ENCODE data around the gene CKMT1B. TPM values are rescaled to one million over a fixed set of nuclear protein-coding genes. Genes with fewer than 3 reads are reported as not detected.
A peak's percentile ranks its signal among the peaks of the same experiment; 100 is the strongest.
"Not testable (repeated sequence)": the region's sequence is repeated elsewhere in the genome, so short reads cannot be mapped to it uniquely, and the experiment has no call there.

The CKMT1B gene
- total RNA-seq, 3 donors from 2014 or later, result 105 to 242 (median 213) TPM

DNA sequence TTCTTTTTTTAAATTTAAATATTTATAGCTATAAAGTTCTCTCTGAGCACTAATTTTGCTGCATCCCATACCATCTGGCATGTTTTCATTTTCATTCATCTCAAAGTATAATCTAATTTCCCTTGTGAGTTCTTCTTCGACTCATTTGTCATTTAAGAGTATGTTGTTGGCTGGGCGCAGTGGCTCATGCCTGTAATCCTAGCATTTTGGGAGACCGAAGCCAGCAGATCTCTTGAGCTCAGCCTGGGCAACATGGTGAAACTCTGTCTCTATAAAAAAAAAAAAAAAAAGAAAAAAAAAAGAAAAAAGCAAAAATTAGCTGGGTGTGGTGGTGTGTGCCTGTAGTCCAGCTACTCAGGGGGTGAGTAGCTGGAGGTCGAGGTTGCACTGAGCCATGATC lies 41.6 kb upstream of the CKMT1B start:
- H3K4me1 ChIP-seq (ENCODE audit: low read depth), result no peaks in the 10 kb centered on the region
- no peaks in the 10 kb centered on the region for H3K9me3 ChIP-seq
- TF ChIP-seq, protein P1, sequence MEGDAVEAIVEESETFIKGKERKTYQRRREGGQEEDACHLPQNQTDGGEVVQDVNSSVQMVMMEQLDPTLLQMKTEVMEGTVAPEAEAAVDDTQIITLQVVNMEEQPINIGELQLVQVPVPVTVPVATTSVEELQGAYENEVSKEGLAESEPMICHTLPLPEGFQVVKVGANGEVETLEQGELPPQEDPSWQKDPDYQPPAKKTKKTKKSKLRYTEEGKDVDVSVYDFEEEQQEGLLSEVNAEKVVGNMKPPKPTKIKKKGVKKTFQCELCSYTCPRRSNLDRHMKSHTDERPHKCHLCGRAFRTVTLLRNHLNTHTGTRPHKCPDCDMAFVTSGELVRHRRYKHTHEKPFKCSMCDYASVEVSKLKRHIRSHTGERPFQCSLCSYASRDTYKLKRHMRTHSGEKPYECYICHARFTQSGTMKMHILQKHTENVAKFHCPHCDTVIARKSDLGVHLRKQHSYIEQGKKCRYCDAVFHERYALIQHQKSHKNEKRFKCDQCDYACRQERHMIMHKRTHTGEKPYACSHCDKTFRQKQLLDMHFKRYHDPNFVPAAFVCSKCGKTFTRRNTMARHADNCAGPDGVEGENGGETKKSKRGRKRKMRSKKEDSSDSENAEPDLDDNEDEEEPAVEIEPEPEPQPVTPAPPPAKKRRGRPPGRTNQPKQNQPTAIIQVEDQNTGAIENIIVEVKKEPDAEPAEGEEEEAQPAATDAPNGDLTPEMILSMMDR (IDR thresholded peaks at IDR 0.05), result no peak
- intact Hi-C loops (cut with DNase I, micrococcal nuclease), result no loop called here
- DNase-seq, result no peak
- H3K4me3 ChIP-seq, result no peak overlapping the region
- H3K36me3 ChIP-seq (ENCODE audit: low read depth), result no peaks in the 10 kb centered on the region
- ATAC-seq, result no peak

DNA sequence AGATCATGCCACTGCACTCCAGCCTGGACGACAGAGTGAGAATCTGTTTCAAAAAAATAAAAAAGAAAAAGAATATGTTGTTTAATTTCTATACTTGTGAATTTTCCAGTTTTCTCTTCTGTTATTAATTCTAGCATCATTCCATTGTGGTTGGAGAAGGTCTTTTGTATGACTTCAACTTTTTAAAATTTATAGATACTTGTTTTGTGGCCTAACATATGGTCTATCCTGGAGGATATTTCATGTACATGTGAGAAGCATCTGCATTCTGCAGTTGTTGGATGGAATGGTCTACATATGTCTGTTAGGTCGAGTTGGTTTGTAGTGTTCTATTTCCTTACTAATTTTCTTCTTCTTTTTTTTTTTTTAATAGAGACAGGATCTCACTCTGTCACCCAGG lies 40.8 kb upstream of the CKMT1B start:
- DNase-seq, result no peak

DNA sequence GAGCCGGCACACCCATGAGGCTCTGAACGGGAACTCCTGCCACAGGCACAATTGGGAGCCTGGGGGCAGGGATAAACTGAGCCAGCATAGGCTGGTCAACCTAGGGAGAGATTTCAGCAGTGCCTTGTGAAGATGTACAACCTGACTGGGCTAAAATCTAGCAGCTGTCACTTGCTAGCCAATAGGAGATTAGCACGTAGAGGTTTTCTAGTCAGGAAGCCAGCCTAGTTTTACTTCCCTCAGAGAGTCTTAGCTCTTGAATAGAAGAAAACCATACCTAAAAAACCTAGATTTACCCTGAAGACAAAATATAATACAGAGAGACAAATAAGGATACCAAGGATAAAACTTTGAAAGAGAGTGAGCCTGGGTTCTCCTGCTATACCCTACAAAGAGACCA lies 31.1 kb upstream of the CKMT1B start:
- H3K9me3 ChIP-seq; H3K36me3 ChIP-seq (ENCODE audit: low read depth); H3K4me1 ChIP-seq (ENCODE audit: low read depth); DNase-seq; H3K4me3 ChIP-seq; ATAC-seq; intact Hi-C loops (cut with DNase I, micrococcal nuclease): not testable (repeated sequence)

More for the DNA sequence above, 40.8 kb upstream of the CKMT1B start:
- intact Hi-C loops (cut with DNase I, micrococcal nuclease), result no loop called here
- no peak overlapping the region for H3K4me3 ChIP-seq
- no peaks in the 10 kb centered on the region for H3K9me3 ChIP-seq
- H3K4me1 ChIP-seq (ENCODE audit: low read depth), result no peaks in the 10 kb centered on the region
- no peak for ATAC-seq
- no peaks in the 10 kb centered on the region for H3K36me3 ChIP-seq (ENCODE audit: low read depth)
- TF ChIP-seq, protein P1 (IDR thresholded peaks at IDR 0.05), result no peak

DNA sequence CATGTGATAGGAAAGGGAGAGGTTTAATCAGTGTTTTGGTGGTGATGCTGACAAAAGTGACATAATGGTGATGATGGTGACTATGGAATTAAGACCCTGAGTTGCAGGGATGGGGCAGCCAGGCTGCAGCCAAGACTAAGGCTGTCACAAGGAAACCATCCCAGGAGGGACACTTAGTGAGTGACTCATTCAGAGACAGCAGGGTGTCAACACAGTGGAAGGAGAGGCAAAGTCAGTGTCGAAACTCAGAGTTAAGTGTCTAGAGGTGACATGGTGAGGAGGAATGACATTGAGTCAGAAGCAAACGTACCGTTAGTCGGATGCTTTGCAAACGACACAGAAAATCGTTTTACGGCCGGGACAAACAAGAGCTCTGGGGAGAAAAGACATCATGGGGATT lies 30.0 kb upstream of the CKMT1B start:
- ATAC-seq; H3K9me3 ChIP-seq; H3K4me1 ChIP-seq (ENCODE audit: low read depth); DNase-seq; H3K36me3 ChIP-seq (ENCODE audit: low read depth); intact Hi-C loops (cut with DNase I, micrococcal nuclease); H3K4me3 ChIP-seq: not testable (repeated sequence)

DNA sequence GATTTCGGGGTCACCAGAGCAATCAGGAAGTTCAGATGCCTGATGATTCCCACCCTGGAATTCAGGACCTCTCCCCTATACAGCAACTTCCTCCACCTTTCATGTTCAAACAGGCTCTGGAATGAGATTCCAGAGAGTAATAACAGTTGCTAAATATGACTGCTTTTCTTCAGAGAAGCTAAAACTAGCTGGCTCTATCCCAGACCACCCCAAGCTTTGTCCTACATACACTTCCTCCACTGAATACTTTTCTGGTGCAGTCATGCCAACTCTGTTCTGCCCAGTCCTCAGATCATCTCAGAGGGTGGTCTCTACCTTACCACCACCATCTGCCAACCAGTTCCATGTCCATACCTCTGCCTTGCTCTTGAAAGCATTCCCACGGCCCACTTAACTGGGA lies 27.2 kb upstream of the CKMT1B start:
- H3K36me3 ChIP-seq (ENCODE audit: low read depth); H3K9me3 ChIP-seq; H3K4me1 ChIP-seq (ENCODE audit: low read depth); H3K4me3 ChIP-seq; DNase-seq; intact Hi-C loops (cut with DNase I, micrococcal nuclease); ATAC-seq: not testable (repeated sequence)

DNA sequence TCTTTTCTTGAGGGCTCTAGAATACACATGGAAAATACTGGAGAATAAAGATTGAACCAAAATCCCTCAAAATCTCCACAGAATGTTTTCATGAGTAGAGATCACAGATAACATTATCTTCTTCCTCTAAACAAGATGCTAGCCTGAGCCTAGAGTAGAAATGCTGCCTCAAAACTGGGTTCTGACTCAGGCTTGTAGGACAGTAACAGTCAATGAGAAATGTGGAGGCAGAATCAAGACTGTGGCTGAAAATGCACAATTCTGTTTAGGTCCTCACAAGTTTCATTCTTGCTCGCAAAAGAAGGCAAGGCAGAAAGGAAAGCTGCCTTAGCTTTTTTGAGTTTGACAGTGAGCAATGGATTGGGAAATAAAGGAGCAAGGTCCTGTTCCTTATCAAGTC lies 19.2 kb upstream of the CKMT1B start:
- ATAC-seq; DNase-seq; H3K36me3 ChIP-seq (ENCODE audit: low read depth); H3K4me3 ChIP-seq; intact Hi-C loops (cut with DNase I, micrococcal nuclease); H3K4me1 ChIP-seq (ENCODE audit: low read depth); H3K9me3 ChIP-seq: not testable (repeated sequence)

DNA sequence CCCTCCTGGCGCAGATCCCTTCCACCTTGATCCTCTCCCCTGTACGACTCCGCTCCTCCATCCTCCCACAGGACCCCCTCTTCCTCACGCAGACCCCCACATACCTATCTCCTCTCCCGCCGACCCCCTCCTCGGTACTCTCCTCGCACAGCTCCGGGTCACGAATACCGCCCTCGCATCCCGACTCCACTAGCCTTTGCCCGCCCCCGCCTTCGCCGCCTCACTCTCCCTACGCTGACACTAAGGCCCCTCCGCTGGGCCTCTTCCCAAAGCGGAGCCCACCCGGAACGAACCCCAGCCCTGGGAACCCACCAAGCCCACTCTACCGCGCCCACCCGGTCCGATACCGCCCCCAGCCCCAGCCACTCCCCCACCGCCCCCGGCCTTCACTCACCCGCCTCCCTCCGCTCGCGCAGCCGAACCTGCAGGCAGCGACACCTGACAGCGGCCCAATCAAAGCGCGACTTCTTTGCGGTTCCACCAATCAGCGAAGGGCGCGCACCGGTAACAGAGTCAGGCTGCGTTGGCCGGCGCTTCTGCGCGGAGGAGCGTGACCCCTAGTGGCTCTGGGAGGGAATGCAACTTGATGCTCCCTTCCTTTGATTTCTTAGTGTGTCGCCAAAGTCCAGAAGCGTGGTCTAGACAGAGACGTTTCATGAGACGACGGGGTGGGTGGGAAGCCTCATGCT lies 3.9 kb upstream of the CKMT1B start, which contains the start of gene PPIP5K1:
PPIP5K1 (minus strand) TSS at position 431 of the 689 bp plus-strand sequence. CDS start 5,704 bp downstream, outside the sequence.
- H3K4me3 ChIP-seq; H3K9me3 ChIP-seq; H3K36me3 ChIP-seq (ENCODE audit: low read depth); intact Hi-C loops (cut with DNase I, micrococcal nuclease); H3K4me1 ChIP-seq (ENCODE audit: low read depth); DNase-seq: not testable (repeated sequence)
- ATAC-seq, result peak; percentile 88

DNA sequence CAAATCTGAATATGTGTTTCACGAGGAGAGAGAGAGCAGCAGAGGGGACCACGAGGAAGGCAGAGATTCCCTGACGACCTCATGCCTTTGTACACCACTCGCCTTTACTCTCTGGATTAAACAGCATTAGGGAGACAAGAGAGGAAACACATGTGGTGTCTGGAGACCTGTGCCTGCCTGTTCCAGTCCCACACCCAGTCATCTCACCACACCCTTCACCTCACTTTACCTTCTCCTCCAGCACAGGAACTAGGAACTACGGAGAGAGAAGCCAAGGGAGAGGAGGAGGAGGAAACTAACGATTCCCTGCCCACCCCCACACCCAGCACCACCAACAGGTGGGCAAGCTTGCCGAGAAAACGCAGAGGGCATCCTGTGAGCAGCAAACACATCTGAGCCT lies 986 bp upstream of the CKMT1B start:
- H3K36me3 ChIP-seq (ENCODE audit: low read depth); H3K4me3 ChIP-seq; H3K4me1 ChIP-seq (ENCODE audit: low read depth); intact Hi-C loops (cut with DNase I, micrococcal nuclease); H3K9me3 ChIP-seq: not testable (repeated sequence)
- ATAC-seq (peak; percentile 76), DNase-seq (peak in 1 of 3 donors; percentile 25)

DNA sequence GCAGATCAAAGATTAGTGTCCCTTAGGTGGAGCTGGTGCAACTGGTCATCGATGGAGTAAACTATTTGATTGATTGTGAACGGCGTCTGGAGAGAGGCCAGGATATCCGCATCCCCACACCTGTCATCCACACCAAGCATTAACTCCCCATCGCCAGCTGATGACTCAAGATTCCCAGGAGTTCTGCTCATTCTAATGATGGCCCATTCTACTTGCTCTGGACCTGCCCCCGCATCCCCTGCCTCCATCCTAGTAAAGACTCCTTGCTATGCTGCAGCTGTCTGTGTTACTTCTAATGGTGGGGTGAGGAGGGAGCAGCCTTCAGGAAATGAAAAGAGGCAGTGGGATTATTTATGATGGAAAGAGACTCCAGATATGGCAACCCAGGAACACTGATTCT lies 5.3 kb downstream of the CKMT1B start:
- DNase-seq; H3K36me3 ChIP-seq (ENCODE audit: low read depth); H3K4me3 ChIP-seq; ATAC-seq; H3K9me3 ChIP-seq; intact Hi-C loops (cut with DNase I, micrococcal nuclease); H3K4me1 ChIP-seq (ENCODE audit: low read depth): not testable (repeated sequence)

DNA sequence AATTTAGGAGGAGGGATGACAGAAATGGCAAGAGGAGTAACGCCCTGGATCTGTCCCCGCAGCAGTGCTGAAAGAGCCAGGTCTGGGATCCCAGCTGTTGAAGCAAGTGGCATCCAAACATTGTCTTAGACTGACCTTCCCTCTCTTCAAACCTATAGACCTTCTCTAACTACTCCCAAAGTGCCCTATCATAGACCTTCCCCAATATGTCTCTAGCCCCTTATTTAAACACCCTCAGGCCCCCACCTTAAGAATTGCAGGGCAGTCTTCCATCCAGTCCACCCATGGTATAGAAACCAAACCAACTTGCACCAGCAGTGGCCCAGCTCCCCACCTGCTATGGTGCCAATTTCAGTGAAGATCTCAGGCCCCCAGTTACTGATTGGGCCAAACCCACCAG lies 6.4 kb downstream of the CKMT1B start:
- H3K36me3 ChIP-seq (ENCODE audit: low read depth); H3K9me3 ChIP-seq; ATAC-seq; H3K4me3 ChIP-seq; DNase-seq; intact Hi-C loops (cut with DNase I, micrococcal nuclease); H3K4me1 ChIP-seq (ENCODE audit: low read depth): not testable (repeated sequence)

DNA sequence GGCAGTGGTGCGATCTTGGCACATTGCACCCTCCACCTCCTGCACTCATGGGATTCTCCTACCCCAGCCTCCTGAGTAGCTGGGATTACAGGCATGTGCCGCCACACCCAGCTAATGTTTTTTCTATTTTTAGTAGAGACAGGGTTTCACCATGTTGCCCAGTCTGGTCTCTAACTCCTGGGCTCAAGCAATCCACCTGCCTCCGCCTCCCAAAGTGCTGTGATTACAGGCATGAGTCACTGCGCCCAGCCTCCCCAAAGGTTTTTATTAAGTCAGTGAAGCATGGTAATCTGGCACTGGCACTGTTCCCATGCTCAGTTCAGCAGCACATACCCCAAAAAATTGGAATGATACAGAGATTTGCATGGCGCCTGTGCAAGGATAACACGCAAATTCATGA lies 8.4 kb downstream of the CKMT1B start:
- intact Hi-C loops (cut with DNase I, micrococcal nuclease); H3K4me1 ChIP-seq (ENCODE audit: low read depth); H3K4me3 ChIP-seq; H3K36me3 ChIP-seq (ENCODE audit: low read depth); H3K9me3 ChIP-seq: not testable (repeated sequence)
- peak; percentile 66 for ATAC-seq
- DNase-seq, result peak in 2 of 3 donors; percentile 36 to 46

DNA sequence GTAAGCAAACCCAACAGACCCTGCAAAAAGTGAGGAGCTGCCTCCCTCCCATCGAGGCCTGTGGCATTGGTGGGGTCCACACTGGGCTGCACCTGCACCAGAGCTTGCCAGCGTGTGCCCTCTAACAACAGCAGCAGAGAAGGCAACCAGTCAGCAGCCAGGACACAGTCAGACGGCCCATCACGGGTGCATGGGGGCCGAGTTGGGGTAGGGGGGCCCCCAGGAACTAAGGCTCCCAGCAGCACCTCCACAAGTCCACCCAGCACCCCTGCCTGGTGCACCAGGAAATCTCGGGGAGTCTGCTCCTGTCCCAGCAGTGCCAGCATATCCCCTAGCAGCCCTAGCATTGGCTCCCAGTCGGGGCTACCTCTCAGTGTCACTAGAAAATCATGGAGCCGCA lies 23.9 kb downstream of the CKMT1B start:
- H3K4me3 ChIP-seq; intact Hi-C loops (cut with DNase I, micrococcal nuclease); H3K9me3 ChIP-seq; ATAC-seq; H3K36me3 ChIP-seq (ENCODE audit: low read depth); H3K4me1 ChIP-seq (ENCODE audit: low read depth); DNase-seq: not testable (repeated sequence)

DNA sequence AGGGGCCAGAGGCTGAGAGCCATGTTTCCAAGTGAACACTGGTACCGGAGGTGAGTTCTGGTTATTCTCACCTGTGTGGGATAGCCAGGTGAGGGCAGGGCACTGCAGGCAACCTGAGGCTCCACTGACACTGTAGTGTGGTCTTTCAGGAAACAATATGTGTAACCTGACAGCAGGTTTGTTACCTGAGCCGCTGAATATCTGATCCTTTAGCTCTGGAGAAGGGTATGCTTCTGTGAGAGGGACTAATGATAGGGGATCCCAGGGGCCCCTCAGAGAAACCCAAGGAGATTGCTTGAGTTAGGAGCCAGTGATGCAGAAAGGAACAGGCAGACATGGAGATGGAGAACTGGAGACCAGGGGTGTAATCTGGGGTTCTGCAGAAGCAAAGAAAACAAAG lies 24.9 kb downstream of the CKMT1B start, which contains the start of gene STRC:
STRC (minus strand) TSS at position 101 of the 400 bp plus-strand sequence; CDS start at position 23, 78 bp downstream.
- ATAC-seq; intact Hi-C loops (cut with DNase I, micrococcal nuclease); H3K36me3 ChIP-seq (ENCODE audit: low read depth); H3K4me1 ChIP-seq (ENCODE audit: low read depth); H3K4me3 ChIP-seq; DNase-seq; H3K9me3 ChIP-seq: not testable (repeated sequence)
